HG02759 (cell line): ENCODE measurements around the gene ADAT3.

Experiments used
- ATAC-seq: cut with Tn5 transposase; IDR thresholded peaks from one replicate; pipeline ENCODE4 v1.9.1; 2021; ENCODE audit warnings: mild to moderate bottlenecking, moderate library complexity; ENCODE audit not compliant: unreplicated experiment

The ADAT3 gene

GRCh38 chr19:1955171-1956121 lies 50.2 kb downstream of the ADAT3 start:
- no peak for ATAC-seq

- no peak for ATAC-seq
These were observed 50.9 kb downstream of the ADAT3 start for GRCh38 chr19:1956122-1956494.

- ATAC-seq, result no peak
These were observed 51.8 kb downstream of the ADAT3 start for GRCh38 chr19:1956868-1957492.

GRCh38 chr19:1957562-1958248 lies 52.5 kb downstream of the ADAT3 start:
- ATAC-seq, result no peak

- no peak for ATAC-seq
These were observed 54.9 kb downstream of the ADAT3 start for GRCh38 chr19:1959928-1960589.

- ATAC-seq, result no peak
These were observed 56.0 kb downstream of the ADAT3 start for GRCh38 chr19:1961000-1961883.

GRCh38 chr19:1962674-1963073 lies 57.5 kb downstream of the ADAT3 start:
- ATAC-seq, result no peak
